ENCODE data around the gene TMPRSS11D.

TMPRSS11D gene

GRCh38 chr4:67911141-67911540, 27.3 kb upstream of the TMPRSS11D start:
- H3K27ac Mint-ChIP-seq, result no peak overlapping the region
- H3K9me3 Mint-ChIP-seq, result peaks cover under 1% of the 10 kb centered on the region

GRCh38 chr4:67910585-67910905, 26.7 kb upstream of the TMPRSS11D start:
- Mint-ChIP-seq H3K9me3 (peaks cover 4% of the 10 kb centered on the region), H3K27ac (no peak overlapping the region), H3K27me3 (ENCODE audit: low read depth) (no peaks in the 10 kb centered on the region), H3K36me3 (ENCODE audit: low read depth) (no peaks in the 10 kb centered on the region), H3K4me1 (no peaks in the 10 kb centered on the region), H3K4me3 (no peak overlapping the region)
- TF ChIP-seq, protein P1, sequence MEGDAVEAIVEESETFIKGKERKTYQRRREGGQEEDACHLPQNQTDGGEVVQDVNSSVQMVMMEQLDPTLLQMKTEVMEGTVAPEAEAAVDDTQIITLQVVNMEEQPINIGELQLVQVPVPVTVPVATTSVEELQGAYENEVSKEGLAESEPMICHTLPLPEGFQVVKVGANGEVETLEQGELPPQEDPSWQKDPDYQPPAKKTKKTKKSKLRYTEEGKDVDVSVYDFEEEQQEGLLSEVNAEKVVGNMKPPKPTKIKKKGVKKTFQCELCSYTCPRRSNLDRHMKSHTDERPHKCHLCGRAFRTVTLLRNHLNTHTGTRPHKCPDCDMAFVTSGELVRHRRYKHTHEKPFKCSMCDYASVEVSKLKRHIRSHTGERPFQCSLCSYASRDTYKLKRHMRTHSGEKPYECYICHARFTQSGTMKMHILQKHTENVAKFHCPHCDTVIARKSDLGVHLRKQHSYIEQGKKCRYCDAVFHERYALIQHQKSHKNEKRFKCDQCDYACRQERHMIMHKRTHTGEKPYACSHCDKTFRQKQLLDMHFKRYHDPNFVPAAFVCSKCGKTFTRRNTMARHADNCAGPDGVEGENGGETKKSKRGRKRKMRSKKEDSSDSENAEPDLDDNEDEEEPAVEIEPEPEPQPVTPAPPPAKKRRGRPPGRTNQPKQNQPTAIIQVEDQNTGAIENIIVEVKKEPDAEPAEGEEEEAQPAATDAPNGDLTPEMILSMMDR (IDR thresholded peaks at IDR 0.05; ENCODE audit: unreplicated experiment in 3 of 3), result peak in 2 of 3 experiments; percentile 2 to 36

More at GRCh38 chr4:67911141-67911540, 27.3 kb upstream of the TMPRSS11D start:
- TF ChIP-seq, protein P1 (IDR thresholded peaks at IDR 0.05; ENCODE audit: unreplicated experiment in 3 of 3), result no peak
- H3K36me3 Mint-ChIP-seq (ENCODE audit: low read depth), result no peaks in the 10 kb centered on the region
- H3K4me1 Mint-ChIP-seq, result no peaks in the 10 kb centered on the region
- no peak overlapping the region for H3K4me3 Mint-ChIP-seq
- no peaks in the 10 kb centered on the region for H3K27me3 Mint-ChIP-seq (ENCODE audit: low read depth)

DNA sequence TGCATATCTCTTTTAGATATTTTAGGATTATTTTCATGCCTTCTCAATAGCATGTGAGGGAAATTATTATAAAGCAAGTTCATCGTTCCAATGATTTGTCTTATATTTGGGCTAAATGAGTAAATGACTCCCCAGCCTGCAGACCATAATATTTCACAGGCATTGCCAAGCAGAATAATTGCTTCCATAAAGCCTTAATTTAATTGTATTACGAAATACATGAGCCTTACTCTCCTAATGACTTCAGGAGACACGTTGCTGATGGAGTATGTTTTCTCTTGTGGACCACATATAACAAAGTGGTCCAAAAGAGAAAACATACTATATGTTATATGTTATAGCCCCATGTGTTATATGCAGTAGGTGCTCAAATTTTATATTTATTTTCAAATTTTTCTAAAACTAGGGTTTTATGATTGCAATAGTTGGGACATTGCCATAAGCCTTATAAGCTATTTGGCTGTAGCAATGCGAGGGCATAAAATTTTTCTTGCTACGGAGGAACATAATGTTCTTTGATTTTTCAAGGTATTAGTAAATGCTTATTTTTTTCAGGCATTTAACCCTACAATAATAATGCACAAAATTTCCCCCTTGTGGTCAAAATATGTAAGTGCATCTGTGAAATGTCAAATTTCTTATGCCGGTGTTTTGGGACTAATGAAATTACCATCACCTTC, 26.2 kb upstream of the TMPRSS11D start:
- no peak overlapping the region for H3K4me3 Mint-ChIP-seq
- H3K4me1 Mint-ChIP-seq, result no peaks in the 10 kb centered on the region
- peaks cover 4% of the 10 kb centered on the region for H3K9me3 Mint-ChIP-seq
- no peaks in the 10 kb centered on the region for H3K27me3 Mint-ChIP-seq (ENCODE audit: low read depth)
- H3K27ac Mint-ChIP-seq, result no peak overlapping the region
- no peaks in the 10 kb centered on the region for H3K36me3 Mint-ChIP-seq (ENCODE audit: low read depth)
- TF ChIP-seq, protein P1 (IDR thresholded peaks at IDR 0.05; ENCODE audit: unreplicated experiment in 3 of 3), result peak; percentile 53 to 68 (median 55)

- Mint-ChIP-seq H3K27ac (no peak overlapping the region), H3K4me3 (no peak overlapping the region), H3K27me3 (ENCODE audit: low read depth) (no peaks in the 10 kb centered on the region), H3K9me3 (peaks cover 7% of the 10 kb centered on the region), H3K4me1 (no peaks in the 10 kb centered on the region), H3K36me3 (ENCODE audit: low read depth) (no peaks in the 10 kb centered on the region)
- TF ChIP-seq, protein P1 (IDR thresholded peaks at IDR 0.05; ENCODE audit: unreplicated experiment in 3 of 3), result no peak
Observed at GRCh38 chr4:67907650-67908049, 23.8 kb upstream of the TMPRSS11D start.

GRCh38 chr4:67899096-67899495, 15.3 kb upstream of the TMPRSS11D start:
- H3K4me1 Mint-ChIP-seq, result no peaks in the 10 kb centered on the region
- TF ChIP-seq, protein P1 (IDR thresholded peaks at IDR 0.05; ENCODE audit: unreplicated experiment in 3 of 3), result no peak

GRCh38 chr4:67897686-67898085, 13.9 kb upstream of the TMPRSS11D start:
- no peaks in the 10 kb centered on the region for H3K4me1 Mint-ChIP-seq
- no peaks in the 10 kb centered on the region for H3K36me3 Mint-ChIP-seq (ENCODE audit: low read depth)
- H3K4me3 Mint-ChIP-seq, result no peak overlapping the region
- no peaks in the 10 kb centered on the region for H3K27me3 Mint-ChIP-seq (ENCODE audit: low read depth)
- no peak overlapping the region for H3K27ac Mint-ChIP-seq
- H3K9me3 Mint-ChIP-seq, result no peaks in the 10 kb centered on the region
- TF ChIP-seq, protein P1 (IDR thresholded peaks at IDR 0.05; ENCODE audit: unreplicated experiment in 3 of 3), result no peak

More at GRCh38 chr4:67899096-67899495, 15.3 kb upstream of the TMPRSS11D start:
- H3K4me3 Mint-ChIP-seq, result no peak overlapping the region
- peaks cover 3% of the 10 kb centered on the region for H3K9me3 Mint-ChIP-seq
- no peaks in the 10 kb centered on the region for H3K27me3 Mint-ChIP-seq (ENCODE audit: low read depth)
- no peak overlapping the region for H3K27ac Mint-ChIP-seq
- H3K36me3 Mint-ChIP-seq (ENCODE audit: low read depth), result no peaks in the 10 kb centered on the region

Data from nephron (organoid).